Measurements from ENCODE around the gene RHEB.

The RHEB gene

DNA sequence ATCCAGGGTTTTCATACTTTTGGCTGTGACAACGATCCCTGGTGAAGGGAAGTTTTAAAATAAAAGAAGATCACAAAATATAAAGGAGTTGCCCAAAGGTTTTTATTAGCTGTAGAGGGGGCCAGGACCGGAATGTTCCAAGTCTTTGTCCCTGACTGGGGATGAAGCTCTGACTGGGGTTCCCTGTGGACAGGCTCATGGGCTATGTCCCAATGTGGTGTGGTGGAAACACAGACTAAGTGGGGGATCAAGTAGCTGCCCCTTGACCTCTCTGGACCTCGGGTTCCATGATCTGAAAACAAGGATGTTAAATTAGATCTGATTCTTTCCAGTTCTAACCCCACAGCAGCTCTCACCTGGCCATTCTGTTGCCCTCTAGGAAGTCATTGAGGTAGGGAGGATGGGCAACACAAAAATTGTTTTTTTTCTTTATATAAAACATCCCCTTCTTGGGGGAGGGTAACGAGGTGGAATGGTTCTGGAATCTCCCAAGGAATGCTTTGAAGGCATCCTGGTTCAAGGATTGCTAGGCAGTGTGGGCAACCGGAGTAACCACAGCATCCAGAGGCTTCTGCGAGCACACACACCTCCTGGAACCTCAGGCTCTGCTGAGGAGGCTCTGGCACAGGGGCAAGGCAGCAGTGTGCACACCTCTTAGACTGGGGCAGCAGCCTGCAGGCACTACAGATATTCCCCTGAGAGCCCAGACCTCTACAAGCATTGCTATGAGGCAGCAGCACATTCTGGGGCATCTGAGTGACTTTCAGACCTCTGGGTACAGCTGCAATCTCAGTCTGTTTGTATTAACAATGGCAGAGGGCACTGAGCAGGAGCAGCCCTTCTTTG lies 58.4 kb downstream of the RHEB start:
- no peak overlapping the region for H3K27ac Mint-ChIP-seq
- no peak overlapping the region for H3K4me3 Mint-ChIP-seq
- peaks cover 25% of the 10 kb centered on the region for H3K36me3 Mint-ChIP-seq
- ATAC-seq (ENCODE audit: low read depth) (no peak), DNase-seq (ENCODE audit: low spot score in 2 of 2) (no peak)
- H3K27me3 Mint-ChIP-seq = no peaks in the 10 kb centered on the region
- peaks cover 11% of the 10 kb centered on the region for H3K9me3 Mint-ChIP-seq
- no peaks in the 10 kb centered on the region for H3K4me1 Mint-ChIP-seq

GRCh38 chr7:151460474-151460855 lies 59.2 kb downstream of the RHEB start:
- Mint-ChIP-seq H3K4me1 (no peaks in the 10 kb centered on the region), H3K9me3 (peaks cover 11% of the 10 kb centered on the region), H3K36me3 (peaks cover 18% of the 10 kb centered on the region), H3K27me3 (no peaks in the 10 kb centered on the region), H3K27ac (no peak overlapping the region), H3K4me3 (no peak overlapping the region)
- DNase-seq (ENCODE audit: low spot score in 2 of 2) (no peak), ATAC-seq (ENCODE audit: low read depth) (no peak)

DNA sequence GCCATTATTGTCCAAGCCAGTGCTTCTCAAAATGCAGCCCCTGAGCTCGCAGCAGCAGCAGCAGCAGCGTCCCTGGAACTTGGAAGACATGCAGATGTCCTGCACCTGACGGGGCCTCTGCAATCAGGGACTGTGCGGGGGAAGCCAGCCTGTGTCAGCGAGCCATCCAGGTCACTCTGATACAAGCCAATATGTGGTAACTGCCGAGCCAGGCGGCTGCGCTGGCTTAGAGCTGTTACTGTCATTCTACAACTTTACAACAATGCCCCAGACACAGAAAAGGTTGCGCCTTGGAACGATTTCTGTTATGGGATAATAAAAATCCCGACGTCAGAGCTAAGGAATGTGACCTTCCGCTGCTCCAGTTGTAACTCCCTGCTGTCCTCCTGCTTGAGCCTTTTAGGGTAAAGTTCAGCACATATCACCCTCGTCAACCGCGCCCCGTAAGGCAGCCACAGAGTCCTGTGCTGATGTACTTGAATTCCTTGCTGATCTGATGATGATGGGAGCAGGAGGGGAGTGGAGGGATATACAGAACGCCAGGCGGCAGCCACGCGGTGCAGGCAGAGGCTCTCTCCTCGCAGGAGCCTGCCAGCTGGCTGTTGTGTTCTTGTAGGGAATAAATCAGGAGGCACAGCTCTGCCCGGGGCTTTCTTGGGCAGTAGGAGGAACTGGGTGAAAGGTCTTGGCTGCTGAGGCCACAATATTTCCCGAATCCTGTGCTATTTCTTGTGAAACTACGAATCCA lies 59.8 kb downstream of the RHEB start:
- Mint-ChIP-seq H3K9me3 (peaks cover 11% of the 10 kb centered on the region), H3K4me3 (no peak overlapping the region), H3K27ac (no peak overlapping the region), H3K4me1 (no peaks in the 10 kb centered on the region), H3K27me3 (no peaks in the 10 kb centered on the region), H3K36me3 (peaks cover 13% of the 10 kb centered on the region)
- ATAC-seq (ENCODE audit: low read depth) = no peak
- no peak for DNase-seq (ENCODE audit: low spot score in 2 of 2)

- no peaks in the 10 kb centered on the region for H3K4me1 Mint-ChIP-seq
- no peaks in the 10 kb centered on the region for H3K36me3 Mint-ChIP-seq
- ATAC-seq (ENCODE audit: low read depth) (no peak), DNase-seq (ENCODE audit: low spot score in 2 of 2) (no peak)
- H3K27me3 Mint-ChIP-seq = no peaks in the 10 kb centered on the region
- no peak overlapping the region for H3K4me3 Mint-ChIP-seq
- peaks cover 2% of the 10 kb centered on the region for H3K9me3 Mint-ChIP-seq
- no peak overlapping the region for H3K27ac Mint-ChIP-seq
Observed at GRCh38 chr7:151457534-151457933, 62.2 kb downstream of the RHEB start.

- Mint-ChIP-seq H3K4me1 (no peaks in the 10 kb centered on the region), H3K36me3 (no peaks in the 10 kb centered on the region), H3K27ac (no peak overlapping the region), H3K4me3 (no peak overlapping the region), H3K27me3 (no peaks in the 10 kb centered on the region), H3K9me3 (peaks cover 2% of the 10 kb centered on the region)
- DNase-seq (ENCODE audit: low spot score in 2 of 2) (no peak), ATAC-seq (ENCODE audit: low read depth) (no peak)
Observed at GRCh38 chr7:151456782-151457181, 62.9 kb downstream of the RHEB start.

DNA sequence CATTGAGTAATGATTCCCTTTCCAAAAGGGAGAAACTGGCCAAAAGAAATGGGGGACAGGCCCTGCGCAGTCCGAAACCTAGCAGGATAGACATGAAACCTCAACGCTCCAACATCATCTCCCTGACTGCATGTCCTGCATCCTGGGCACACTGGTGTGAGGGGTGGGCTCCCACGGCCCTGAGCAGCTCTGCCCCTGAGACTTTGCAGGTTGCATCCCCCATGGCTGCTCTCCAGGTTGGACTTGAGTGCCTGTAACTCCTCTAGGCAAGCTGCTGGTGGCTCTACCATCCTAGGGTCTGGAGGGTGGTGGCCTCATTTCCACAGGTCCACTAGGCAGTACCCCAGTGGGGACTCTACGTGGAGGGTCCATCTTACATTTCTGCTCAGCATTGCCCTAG lies 63.4 kb downstream of the RHEB start:
- peaks cover 2% of the 10 kb centered on the region for H3K9me3 Mint-ChIP-seq

DNA sequence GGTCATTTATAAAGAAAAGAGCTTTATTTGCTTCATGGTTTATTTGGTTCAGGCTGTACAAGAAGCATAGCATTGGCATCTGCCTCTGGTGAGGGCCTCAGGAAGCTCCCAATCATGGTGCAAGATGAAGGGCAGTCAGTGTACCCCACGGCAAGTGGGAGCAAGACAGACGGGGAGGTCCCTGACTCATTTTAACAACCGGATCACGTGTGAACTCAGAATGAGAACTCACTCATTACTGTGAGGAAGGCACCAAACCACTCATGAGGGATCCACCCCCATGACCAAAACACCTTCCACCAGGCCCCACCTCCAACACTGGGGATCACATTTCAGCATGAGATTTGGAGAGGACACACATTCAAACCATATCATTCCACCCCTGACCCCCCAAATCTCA lies 64.0 kb downstream of the RHEB start:
- Mint-ChIP-seq H3K9me3 (no peaks in the 10 kb centered on the region), H3K4me3 (no peak overlapping the region), H3K27me3 (no peaks in the 10 kb centered on the region), H3K27ac (no peak overlapping the region), H3K4me1 (no peaks in the 10 kb centered on the region), H3K36me3 (no peaks in the 10 kb centered on the region)
- DNase-seq (ENCODE audit: low spot score in 2 of 2) = no peak
- ATAC-seq (ENCODE audit: low read depth) = no peak

More for the DNA sequence above, 63.4 kb downstream of the RHEB start:
- ATAC-seq (ENCODE audit: low read depth) (no peak), DNase-seq (ENCODE audit: low spot score in 2 of 2) (no peak)
- Mint-ChIP-seq H3K4me1 (no peaks in the 10 kb centered on the region), H3K27me3 (no peaks in the 10 kb centered on the region), H3K4me3 (no peak overlapping the region), H3K27ac (no peak overlapping the region), H3K36me3 (no peaks in the 10 kb centered on the region)

- ATAC-seq (ENCODE audit: low read depth) = no peak
- Mint-ChIP-seq H3K4me3 (no peak overlapping the region), H3K36me3 (no peaks in the 10 kb centered on the region), H3K9me3 (no peaks in the 10 kb centered on the region), H3K27me3 (no peaks in the 10 kb centered on the region), H3K27ac (no peak overlapping the region), H3K4me1 (no peaks in the 10 kb centered on the region)
- DNase-seq (ENCODE audit: low spot score in 2 of 2) = no peak
Observed at GRCh38 chr7:151454932-151455530, 64.7 kb downstream of the RHEB start.

DNA sequence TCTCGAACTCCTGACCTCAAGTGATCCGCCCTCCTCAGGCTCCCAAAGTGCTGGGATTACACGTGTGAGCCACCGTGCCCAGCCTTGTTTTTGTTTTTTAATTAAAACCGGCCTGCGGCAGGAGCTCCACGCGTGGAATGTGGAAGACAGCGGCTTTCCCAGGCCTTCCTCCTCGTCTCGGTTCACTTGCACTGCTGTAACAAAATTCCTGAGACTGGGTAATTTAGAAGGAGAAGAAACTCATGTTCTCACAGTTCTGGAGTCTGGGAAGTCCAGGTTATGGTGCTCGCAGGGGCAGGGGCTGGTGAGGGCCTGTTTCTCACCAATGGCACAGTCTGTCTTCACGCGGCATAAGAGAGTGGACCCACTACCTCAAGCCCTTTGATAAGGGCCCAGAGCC lies 65.4 kb downstream of the RHEB start:
- Mint-ChIP-seq H3K9me3 (no peaks in the 10 kb centered on the region), H3K27ac (no peak overlapping the region), H3K4me1 (no peaks in the 10 kb centered on the region), H3K36me3 (no peaks in the 10 kb centered on the region), H3K4me3 (no peak overlapping the region), H3K27me3 (peaks cover 2% of the 10 kb centered on the region)
- ATAC-seq (ENCODE audit: low read depth) (no peak), DNase-seq (ENCODE audit: low spot score in 2 of 2) (no peak)

DNA sequence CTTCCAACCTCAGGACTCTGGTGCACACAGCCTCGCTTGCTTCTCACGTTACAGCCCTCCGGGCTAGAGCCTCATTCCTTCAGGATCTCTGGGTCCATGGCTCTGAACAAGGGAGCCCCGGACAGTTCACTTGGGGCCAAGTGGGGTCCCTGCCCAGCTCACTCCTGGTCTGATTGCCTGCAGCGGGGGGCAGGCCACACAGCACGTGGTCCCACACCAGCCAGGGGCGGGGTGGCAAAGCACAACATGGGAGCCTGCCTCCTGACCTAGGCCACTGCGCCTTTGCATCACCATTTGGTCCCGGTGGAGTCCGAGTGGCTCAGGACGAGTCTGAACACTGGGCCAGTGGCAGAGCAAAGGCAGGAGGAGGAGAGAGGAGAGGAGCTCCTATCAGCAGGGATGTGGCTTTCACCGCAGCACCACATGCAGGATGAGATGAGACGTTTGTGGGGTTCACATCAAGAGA lies 66.3 kb downstream of the RHEB start:
- no peaks in the 10 kb centered on the region for H3K36me3 Mint-ChIP-seq
- H3K4me3 Mint-ChIP-seq = no peak overlapping the region
- no peak overlapping the region for H3K27ac Mint-ChIP-seq
- H3K9me3 Mint-ChIP-seq = no peaks in the 10 kb centered on the region
- H3K27me3 Mint-ChIP-seq = peaks cover 2% of the 10 kb centered on the region
- H3K4me1 Mint-ChIP-seq = no peaks in the 10 kb centered on the region
- ATAC-seq (ENCODE audit: low read depth) (no peak), DNase-seq (ENCODE audit: low spot score in 2 of 2) (no peak)

GRCh38 chr7:151452680-151453325 lies 66.9 kb downstream of the RHEB start:
- no peak overlapping the region for H3K27ac Mint-ChIP-seq
- H3K27me3 Mint-ChIP-seq = peaks cover 2% of the 10 kb centered on the region
- no peaks in the 10 kb centered on the region for H3K4me1 Mint-ChIP-seq
- DNase-seq (ENCODE audit: low spot score in 2 of 2) (no peak), ATAC-seq (ENCODE audit: low read depth) (no peak)
- no peaks in the 10 kb centered on the region for H3K9me3 Mint-ChIP-seq
- no peak overlapping the region for H3K4me3 Mint-ChIP-seq
- no peaks in the 10 kb centered on the region for H3K36me3 Mint-ChIP-seq

GRCh38 chr7:151451626-151452571 lies 67.8 kb downstream of the RHEB start:
- H3K27ac Mint-ChIP-seq = no peak overlapping the region
- H3K9me3 Mint-ChIP-seq = no peaks in the 10 kb centered on the region
- no peak overlapping the region for H3K4me3 Mint-ChIP-seq
- H3K36me3 Mint-ChIP-seq = no peaks in the 10 kb centered on the region
- DNase-seq (ENCODE audit: low spot score in 2 of 2) (no peak), ATAC-seq (ENCODE audit: low read depth) (no peak)
- peaks cover 2% of the 10 kb centered on the region for H3K27me3 Mint-ChIP-seq
- H3K4me1 Mint-ChIP-seq = no peaks in the 10 kb centered on the region

DNA sequence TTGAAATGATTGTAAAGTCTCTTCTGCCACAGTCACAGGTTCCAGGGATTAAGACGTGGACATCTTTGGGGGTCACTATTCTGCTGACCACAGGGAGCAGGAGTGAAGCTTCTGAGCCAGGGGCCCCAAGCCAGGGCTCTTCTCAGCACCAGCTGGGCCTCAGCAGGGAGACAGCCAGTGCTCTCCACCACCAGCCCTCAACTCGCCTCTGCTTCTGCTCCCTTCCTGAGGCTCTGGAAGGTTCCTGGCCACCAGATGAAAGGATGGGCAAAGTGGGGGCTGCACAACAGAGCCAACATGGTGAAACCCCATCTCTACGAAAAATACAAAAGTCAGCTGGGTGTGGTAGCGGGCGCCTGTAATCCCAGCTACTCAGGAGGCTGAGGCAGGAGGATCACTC lies 68.5 kb downstream of the RHEB start:
- Mint-ChIP-seq H3K36me3 (no peaks in the 10 kb centered on the region), H3K27ac (no peak overlapping the region), H3K4me1 (no peaks in the 10 kb centered on the region), H3K4me3 (no peak overlapping the region), H3K27me3 (peaks cover 5% of the 10 kb centered on the region), H3K9me3 (no peaks in the 10 kb centered on the region)
- no peak for DNase-seq (ENCODE audit: low spot score in 2 of 2)
- no peak for ATAC-seq (ENCODE audit: low read depth)
